SK-N-SH treated with all-trans-retinoic acid at 6 μM for 48 hours (cell line): ENCODE data around the gene AKR1E2.

Experiments used
- ATAC-seq: fragments of 200-7000 bp; cut with Tn5 transposase; 3 replicates; pipeline ENCODE4 v1.9.1; 2020; ENCODE audit warnings: mild to moderate bottlenecking, moderate library complexity
- ARNTL ChIP-seq: fragments of 450-650 bp; formaldehyde crosslinking; IDR thresholded peaks from 2 replicates; pipeline ENCODE4 v1.5.0; 2020; ENCODE audit warnings: low read depth, mild to moderate bottlenecking, moderate library complexity, borderline replicate concordance
- BACH2 ChIP-seq: fragments of 250-450 bp; sonication (Bioruptor Pico); IDR thresholded peaks from 2 replicates; pipeline ENCODE4 v1.9.0; 2021; ENCODE audit warnings: mild to moderate bottlenecking, borderline replicate concordance
- CREB5 ChIP-seq: fragments of 250-450 bp; sonication (Bioruptor Pico); IDR thresholded peaks from 2 replicates; pipeline ENCODE4 v1.5.1; 2020; ENCODE audit warnings: low read depth, mild to moderate bottlenecking, moderate library complexity
- CSDC2 ChIP-seq: fragments of 250-450 bp; sonication (Bioruptor Pico); IDR thresholded peaks from 2 replicates; pipeline ENCODE4 v1.5.0; 2020; ENCODE audit warnings: mild to moderate bottlenecking, moderate library complexity
- GLIS3 ChIP-seq: fragments of 250-450 bp; sonication (Bioruptor Pico); IDR thresholded peaks from 2 replicates; pipeline ENCODE4 v1.5.0; 2020; ENCODE audit warnings: mild to moderate bottlenecking, moderate library complexity
- ISL1 ChIP-seq: fragments of 250-450 bp; sonication (Bioruptor Pico); IDR thresholded peaks from 2 replicates; pipeline ENCODE4 v2.1.2; 2022; ENCODE audit warnings: mild to moderate bottlenecking, moderate library complexity
- OSR1 ChIP-seq: fragments of 250-450 bp; sonication (Bioruptor Pico); IDR thresholded peaks from 2 replicates; pipeline ENCODE4 v1.8.0; 2022; ENCODE audit warnings: moderate library complexity, mild to moderate bottlenecking, inconsistent platforms
- POU6F1 ChIP-seq: fragments of 250-450 bp; sonication (Bioruptor Pico); IDR thresholded peaks from 2 replicates; pipeline ENCODE4 v1.8.0; 2021; ENCODE audit warnings: low read depth, mild to moderate bottlenecking, moderate library complexity, borderline replicate concordance
- PPARA ChIP-seq: fragments of 250-450 bp; sonication (Bioruptor Pico); IDR thresholded peaks from 2 replicates; pipeline ENCODE4 v1.5.0; 2020; ENCODE audit warnings: mild to moderate bottlenecking, borderline replicate concordance
- RARB ChIP-seq: fragments of 250-450 bp; sonication (Bioruptor Pico); IDR thresholded peaks from 2 replicates; pipeline ENCODE4 v1.8.0; 2021; ENCODE audit warnings: mild to moderate bottlenecking, moderate library complexity
- SNAI2 ChIP-seq: fragments of 250-450 bp; sonication (Bioruptor Pico); IDR thresholded peaks from 2 replicates; pipeline ENCODE4 v1.5.0; 2020; ENCODE audit warnings: mild to moderate bottlenecking, moderate library complexity
- TCF4 ChIP-seq: fragments of 250-450 bp; sonication (Bioruptor Pico); IDR thresholded peaks from 2 replicates; pipeline ENCODE4 v1.8.0; 2021; ENCODE audit warnings: mild to moderate bottlenecking, moderate library complexity, borderline replicate concordance
- TOX ChIP-seq: fragments of 250-450 bp; sonication (Bioruptor Pico); IDR thresholded peaks from 2 replicates; pipeline ENCODE4 v1.8.0; 2021; ENCODE audit warnings: mild to moderate bottlenecking, moderate library complexity, borderline replicate concordance
- ZFP30 ChIP-seq: fragments of 450-650 bp; formaldehyde crosslinking; IDR thresholded peaks from 2 replicates; pipeline ENCODE4 v1.5.0; 2022; ENCODE audit warnings: mild to moderate bottlenecking, moderate library complexity
- ZNF565 ChIP-seq: fragments of 450-650 bp; formaldehyde crosslinking; conservative IDR thresholded peaks from 2 replicates; pipeline ENCODE4 v1.5.0; 2020; ENCODE audit warnings: low read depth, mild to moderate bottlenecking, moderate library complexity
- ZNF70 ChIP-seq: fragments of 450-650 bp; formaldehyde crosslinking; IDR thresholded peaks from 2 replicates; pipeline ENCODE4 v1.5.0; 2020; ENCODE audit warnings: mild to moderate bottlenecking, moderate library complexity
- ZNF8 ChIP-seq: fragments of 450-650 bp; formaldehyde crosslinking; IDR thresholded peaks from 2 replicates; pipeline ENCODE4 v1.5.0; 2020; ENCODE audit warnings: mild to moderate bottlenecking, moderate library complexity
- TF ChIP-seq, protein P1 (sequence below): fragments of 250-450 bp; sonication (Bioruptor Pico); IDR thresholded peaks from 2 replicates; pipeline ENCODE4 v1.5.1; 2021; ENCODE audit warnings: mild to moderate bottlenecking, moderate library complexity
- TF ChIP-seq, protein P2 (sequence below): fragments of 250-450 bp; sonication (Bioruptor Pico); IDR thresholded peaks from 2 replicates; pipeline ENCODE4 v1.8.0; 2020; ENCODE audit warnings: mild to moderate bottlenecking, moderate library complexity, borderline replicate concordance

AKR1E2 gene

GRCh38 chr10:4851176-4851575 is 25.2 kb downstream of the AKR1E2 start (continued):
- TF ChIP-seq, protein P1, sequence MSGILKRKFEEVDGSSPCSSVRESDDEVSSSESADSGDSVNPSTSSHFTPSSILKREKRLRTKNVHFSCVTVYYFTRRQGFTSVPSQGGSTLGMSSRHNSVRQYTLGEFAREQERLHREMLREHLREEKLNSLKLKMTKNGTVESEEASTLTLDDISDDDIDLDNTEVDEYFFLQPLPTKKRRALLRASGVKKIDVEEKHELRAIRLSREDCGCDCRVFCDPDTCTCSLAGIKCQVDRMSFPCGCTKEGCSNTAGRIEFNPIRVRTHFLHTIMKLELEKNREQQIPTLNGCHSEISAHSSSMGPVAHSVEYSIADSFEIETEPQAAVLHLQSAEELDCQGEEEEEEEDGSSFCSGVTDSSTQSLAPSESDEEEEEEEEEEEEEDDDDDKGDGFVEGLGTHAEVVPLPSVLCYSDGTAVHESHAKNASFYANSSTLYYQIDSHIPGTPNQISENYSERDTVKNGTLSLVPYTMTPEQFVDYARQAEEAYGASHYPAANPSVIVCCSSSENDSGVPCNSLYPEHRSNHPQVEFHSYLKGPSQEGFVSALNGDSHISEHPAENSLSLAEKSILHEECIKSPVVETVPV (CRISPR knock-in tag) = no peak
- no peak for TF ChIP-seq ZNF8 (CRISPR knock-in tag)
- TF ChIP-seq ISL1 = no peak
- no peak for TF ChIP-seq ZNF565 (CRISPR knock-in tag)
- no peak for TF ChIP-seq SNAI2

- ATAC-seq = no peak
- no peak for TF ChIP-seq ARNTL (CRISPR knock-in tag)
- TF ChIP-seq RARB (CRISPR knock-in tag) = no peak
- no peak for TF ChIP-seq CSDC2
- no peak for TF ChIP-seq BACH2 (CRISPR knock-in tag)
- TF ChIP-seq, protein P2, sequence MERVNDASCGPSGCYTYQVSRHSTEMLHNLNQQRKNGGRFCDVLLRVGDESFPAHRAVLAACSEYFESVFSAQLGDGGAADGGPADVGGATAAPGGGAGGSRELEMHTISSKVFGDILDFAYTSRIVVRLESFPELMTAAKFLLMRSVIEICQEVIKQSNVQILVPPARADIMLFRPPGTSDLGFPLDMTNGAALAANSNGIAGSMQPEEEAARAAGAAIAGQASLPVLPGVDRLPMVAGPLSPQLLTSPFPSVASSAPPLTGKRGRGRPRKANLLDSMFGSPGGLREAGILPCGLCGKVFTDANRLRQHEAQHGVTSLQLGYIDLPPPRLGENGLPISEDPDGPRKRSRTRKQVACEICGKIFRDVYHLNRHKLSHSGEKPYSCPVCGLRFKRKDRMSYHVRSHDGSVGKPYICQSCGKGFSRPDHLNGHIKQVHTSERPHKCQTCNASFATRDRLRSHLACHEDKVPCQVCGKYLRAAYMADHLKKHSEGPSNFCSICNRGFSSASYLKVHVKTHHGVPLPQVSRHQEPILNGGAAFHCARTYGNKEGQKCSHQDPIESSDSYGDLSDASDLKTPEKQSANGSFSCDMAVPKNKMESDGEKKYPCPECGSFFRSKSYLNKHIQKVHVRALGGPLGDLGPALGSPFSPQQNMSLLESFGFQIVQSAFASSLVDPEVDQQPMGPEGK (CRISPR knock-in tag) = no peak
- no peak for TF ChIP-seq ISL1
- TF ChIP-seq GLIS3 = no peak
- TF ChIP-seq ZNF70 (CRISPR knock-in tag) = no peak
- TF ChIP-seq ZFP30 (CRISPR knock-in tag) = no peak
- TF ChIP-seq TOX = no peak
- TF ChIP-seq OSR1 (CRISPR knock-in tag) = no peak
- no peak for TF ChIP-seq CREB5 (CRISPR knock-in tag)
- no peak for TF ChIP-seq ZNF565 (CRISPR knock-in tag)
- no peak for TF ChIP-seq TCF4 (CRISPR knock-in tag)
- no peak for TF ChIP-seq SNAI2
- TF ChIP-seq POU6F1 (CRISPR knock-in tag) = no peak
- TF ChIP-seq, all 23 proteins: peak for 0
These were observed 25.8 kb downstream of the AKR1E2 start for GRCh38 chr10:4851846-4852245.

DNA sequence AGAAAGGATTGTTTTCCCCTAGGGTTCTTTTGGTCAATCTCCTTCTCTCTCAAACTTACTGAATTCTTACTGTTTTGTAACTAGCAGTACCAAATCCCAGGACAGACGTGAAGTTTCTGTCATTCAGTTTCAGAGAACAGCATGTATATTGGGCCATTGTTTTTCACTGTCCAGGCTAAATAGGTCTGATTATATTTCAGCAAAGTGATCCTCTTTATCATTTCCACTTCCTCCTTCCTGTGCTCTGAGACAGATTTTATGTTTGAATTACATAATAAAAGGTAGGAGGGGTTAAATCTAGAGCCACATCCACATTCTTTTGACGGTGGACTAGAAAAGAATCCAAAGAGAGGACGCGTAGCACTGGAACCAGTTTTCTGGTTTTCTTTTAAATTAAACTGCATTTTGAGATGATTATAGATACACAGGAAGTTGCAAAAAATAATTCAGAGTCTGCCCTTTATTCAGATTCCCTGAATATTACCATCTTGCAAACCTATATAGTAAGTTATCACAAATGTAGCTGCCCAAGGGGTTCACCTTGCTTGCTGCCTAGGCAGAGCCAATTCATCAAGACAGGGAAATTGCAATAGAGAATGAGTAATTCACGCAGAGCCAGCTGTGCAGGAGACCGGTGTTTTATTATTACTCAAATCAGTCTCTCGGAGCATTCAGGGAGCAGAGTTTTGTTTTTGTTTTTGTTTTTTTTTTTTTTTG is 40.1 kb downstream of the AKR1E2 start:
- ATAC-seq = no peak

GRCh38 chr10:4867109-4867519 is 41.1 kb downstream of the AKR1E2 start:
- ATAC-seq = no peak
- no peak for TF ChIP-seq GLIS3
- TF ChIP-seq PPARA (CRISPR knock-in tag) = no peak
- TF ChIP-seq, all 23 proteins: peak for 0

More for the DNA sequence above, 40.1 kb downstream of the AKR1E2 start:
- TF ChIP-seq, protein P2 (CRISPR knock-in tag) = no peak
- TF ChIP-seq PPARA (CRISPR knock-in tag) = no peak
- TF ChIP-seq, all 23 proteins: peak for 0
